NCI-H510A (cell line): Measurements from ENCODE around the gene CDH4.

Source experiments
- DNase-seq: peaks from one replicate; lab custom pipeline; 2025; lab: John Stamatoyannopoulos, UW

Gene CDH4

DNA sequence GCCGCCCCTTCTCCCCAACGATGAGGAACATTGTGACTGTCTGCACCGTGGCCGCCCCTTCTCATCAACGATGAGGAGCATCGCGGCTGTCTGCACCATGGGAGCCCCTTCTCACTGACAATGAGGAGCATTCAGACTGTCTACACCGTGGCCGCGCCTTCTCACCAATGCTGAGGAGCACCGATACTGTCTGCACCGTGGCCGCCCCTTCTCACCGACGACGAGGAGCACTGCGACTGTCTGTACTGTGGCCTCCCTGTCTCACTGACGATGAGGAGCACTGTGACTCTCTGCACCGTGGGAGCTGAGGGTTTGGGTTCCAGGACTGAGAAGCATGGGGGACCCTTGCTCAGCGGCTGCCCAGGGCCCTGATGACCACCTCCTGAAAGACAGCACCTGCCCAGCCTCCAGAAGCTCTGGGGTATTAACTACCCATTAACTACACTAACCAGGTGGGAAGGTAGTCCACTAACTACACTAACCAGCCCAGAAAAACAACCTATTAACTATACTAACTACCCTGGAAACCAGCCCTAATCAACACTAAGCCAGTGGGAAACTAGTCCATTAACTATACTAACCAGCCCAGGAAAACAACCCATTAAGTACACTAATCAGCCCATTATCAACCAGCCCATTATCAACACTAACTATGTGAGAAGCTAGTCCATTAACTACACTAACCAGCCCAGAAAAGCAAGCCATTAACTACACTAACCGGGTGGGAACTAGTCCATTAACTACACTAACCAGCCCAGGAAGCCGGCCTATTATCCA is 696.7 kb downstream of the CDH4 start:
- no peak for DNase-seq

DNA sequence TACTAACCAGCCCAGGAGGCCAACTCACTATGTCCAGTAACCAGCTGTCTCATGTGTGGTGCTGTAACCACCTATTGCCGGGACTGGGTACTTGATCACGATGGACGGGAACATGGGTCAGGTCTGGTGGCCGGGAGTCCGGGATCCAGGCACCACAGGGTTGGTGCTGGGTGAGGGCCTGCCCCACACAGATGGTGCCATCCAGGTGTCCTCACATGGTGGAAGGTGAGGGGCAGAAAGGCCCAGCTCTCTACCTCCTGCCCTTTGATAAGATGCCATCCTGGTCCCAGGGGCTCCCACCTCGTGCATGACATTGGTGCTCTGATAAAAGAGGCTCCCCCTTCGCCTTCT is 697.3 kb downstream of the CDH4 start:
- DNase-seq = no peak

DNA sequence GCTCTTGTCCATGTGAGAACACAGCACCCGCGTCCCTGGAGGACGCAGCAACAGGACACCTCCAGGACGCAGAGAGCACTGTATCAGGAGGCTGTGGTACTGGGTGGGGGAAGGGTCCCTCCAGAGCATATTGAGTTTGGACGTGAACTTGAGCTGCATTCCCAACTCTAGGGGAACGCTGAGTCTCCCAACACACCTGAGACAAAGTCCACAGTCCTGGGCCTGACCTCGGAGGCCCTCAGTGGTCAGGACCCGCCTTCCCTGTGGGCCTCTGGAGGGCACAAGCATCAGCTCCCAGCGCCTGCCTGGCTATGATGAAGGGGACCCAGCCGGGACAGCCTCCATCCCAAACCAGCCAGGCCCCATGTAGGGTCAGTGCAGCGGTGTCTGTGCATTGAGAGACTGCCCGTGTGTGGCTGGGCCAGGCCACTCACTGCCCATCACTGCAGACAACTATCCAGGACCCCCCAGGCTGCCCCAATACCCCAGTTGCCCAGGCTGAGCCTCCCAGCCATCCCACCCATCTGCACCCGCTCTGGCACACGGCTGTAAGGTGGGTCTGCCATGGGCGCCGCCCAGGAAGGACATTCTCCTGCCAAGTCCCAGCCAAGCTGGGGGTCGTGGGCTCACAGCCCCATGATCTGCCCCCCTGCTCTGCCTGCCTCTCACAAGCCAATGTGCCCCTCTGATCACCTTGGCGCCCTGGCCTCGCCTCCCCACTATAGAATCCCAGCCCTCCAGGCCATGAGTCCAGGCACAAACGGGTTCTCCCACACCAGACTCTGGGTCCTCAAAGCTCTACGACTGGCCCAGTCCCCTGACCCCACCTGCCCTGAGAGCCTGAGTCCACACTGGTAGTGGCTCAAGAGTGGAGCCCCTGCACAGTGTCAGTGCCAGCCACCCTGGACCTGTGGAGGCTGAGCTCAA is 697.9 kb downstream of the CDH4 start:
- DNase-seq = no peak

DNA sequence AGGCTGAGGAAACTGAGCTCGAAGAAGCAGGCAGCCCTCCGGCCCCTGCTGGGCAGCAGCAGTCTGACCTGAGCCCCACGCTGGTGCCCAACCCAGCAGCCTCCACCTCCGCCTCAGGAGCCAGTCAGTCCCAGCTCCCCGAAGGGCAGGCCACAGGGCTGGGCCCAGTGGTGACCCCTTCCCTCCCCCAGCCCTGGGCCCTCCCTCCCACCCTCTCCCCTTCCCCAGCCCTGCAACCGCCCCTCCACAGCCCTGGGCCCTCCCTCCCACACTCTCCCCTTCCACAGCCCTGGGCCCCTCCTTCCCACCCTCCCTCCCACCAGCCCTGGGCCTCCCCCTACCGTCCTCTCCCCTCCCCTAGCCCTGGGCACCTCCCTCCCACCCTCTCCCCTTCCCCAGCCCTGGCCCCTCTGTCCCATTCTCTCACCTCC is 698.6 kb downstream of the CDH4 start:
- no peak for DNase-seq

DNA sequence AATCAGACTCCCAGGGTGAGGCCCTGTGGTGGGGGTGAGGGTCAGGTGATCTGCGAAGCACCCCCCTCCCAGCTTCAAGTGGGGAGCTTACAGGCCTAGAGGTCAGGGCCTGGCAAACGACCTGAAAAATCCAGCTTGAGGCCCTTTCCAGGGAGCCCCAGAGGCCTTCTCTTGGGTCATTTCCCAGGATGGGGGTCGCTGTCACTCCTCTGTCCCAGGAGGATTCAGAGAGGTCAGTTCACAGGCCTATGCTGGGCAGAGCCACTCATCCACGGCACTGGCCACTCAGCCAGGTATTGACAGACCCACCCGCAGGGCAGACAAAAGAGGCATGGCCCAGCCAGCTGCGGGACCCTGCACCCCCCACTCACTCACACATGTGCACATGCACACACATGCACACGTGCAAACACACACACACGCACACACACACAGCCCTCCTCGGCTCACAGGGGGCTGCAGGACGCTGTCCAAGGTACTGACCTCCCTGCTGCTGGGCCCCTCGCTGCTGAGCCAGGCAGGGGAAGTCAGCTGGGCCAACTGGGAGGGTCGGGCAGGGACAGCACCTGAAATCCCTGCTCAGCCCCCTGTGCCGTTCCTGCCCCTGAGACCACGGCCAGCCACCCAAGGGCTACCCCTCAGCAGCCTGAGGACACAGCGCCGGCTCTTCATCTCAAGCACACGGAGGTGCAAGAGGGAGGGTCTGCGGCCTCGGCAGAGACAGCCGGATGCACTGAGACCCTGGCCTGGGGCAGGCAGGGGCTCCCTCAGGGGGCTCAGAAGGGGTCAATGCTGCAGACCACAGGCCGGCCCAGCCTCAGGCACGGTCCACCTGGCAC is 699.9 kb downstream of the CDH4 start:
- DNase-seq = no peak

DNA sequence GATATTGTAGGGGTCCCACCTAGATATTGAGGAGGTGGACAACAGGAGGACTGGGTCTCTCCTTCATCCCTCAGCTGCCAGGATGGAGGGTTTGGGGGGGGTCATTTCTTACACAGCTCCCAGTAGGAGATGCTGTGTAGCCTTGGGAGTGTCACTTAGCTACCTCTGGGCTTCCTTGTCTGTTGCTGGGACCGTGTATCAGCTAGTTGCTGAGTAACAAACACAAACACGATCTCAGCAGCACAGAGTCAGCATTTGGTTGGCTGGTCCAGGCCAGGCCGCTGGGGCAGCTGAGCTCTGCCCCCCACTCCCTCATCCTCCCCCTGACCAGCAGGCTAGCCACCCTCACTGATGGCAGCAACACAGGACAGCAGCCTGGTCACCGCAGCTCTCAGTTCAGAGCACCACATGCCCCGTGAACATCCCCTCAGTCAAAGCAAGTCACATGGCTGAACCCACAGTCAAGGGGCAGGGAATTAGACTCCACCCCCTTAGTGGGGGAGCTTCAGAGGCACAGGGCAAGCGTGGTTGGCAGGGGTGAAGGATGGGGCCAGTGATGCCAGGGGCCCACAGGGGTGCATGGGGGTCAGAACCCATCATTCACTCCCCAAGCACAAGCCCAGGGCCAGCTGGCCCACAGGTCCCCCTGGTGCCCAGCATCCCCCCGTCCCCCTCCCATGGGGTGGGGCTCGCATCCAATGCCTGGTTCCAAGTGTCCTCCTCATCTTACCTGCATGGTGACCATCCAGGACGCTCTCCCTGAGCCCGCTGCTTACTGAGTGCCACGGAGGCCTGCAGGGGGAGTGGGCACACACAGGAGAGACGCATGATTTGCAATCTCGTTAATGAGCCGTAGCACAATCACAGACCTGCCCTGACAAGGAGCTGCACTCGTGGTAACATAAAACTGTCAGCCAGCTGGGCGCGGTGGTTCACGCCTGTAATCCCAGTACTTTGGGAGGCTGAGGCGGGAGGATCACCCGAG is 701.3 kb downstream of the CDH4 start:
- no peak for DNase-seq

DNA sequence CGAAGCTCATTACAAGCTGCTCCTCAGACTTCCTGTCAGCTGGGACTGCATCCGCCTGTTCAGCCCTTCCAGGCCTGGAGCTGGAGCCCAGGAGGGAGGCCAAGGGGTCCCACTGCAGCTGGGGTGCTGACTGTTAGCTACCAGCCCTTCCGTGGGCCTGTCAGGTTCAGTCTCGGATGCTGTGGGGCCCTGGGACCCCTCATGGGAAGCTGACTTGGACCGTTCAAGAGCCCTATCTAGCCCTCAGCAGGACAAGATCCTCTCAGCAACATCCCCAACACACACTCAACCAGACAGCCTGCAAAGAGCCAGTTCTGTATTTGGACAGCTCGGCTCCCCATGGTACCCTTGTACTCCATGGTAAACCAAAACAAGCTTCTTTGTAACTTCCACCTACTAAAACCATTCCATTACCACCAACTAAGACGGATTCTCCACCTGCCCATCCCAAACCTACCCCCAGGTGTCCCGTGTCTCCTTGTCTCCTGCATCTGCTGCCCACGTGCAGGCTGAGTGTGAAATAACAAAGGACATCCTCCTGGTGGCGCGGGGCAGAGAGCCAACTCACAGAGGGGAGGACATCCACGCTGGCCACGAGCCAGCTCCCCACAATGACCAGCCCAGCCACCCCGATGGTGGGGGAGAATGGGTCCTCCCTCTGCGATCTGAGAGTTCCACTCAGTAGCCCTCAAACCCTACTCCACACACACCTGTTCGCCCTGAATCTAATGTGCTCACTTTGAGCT is 702.4 kb downstream of the CDH4 start:
- no peak for DNase-seq

DNA sequence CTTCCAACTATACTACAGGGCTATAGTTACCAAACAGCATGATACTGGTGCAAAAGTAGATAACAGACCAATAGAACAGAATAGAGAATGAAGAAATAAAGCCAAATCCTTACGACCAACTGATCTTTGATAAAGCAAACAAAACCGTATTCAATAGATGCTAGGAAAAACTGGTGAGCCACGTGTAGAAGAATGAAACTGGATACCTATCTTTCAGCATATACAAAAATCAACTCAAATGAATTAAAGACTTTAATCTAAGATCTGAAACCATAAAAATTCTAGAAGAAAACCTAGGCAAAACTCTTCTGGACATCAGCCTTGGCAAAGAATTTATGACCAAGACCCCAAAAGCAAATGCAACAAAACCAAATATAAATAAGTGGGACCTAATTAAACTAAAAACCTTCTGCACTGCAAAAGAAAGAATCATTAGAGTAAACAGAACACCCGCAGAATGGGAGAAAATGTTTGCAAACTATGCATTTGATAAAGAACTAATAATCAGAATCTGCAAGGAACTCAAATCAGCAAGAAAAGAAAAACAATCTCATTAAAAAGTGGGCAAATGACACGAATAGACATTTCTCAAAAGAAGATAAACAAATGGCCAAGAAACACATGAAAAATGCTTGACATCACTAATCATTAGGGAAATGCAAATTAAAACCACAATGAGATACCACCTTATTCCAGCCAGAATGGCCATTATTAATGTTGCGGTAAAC is 703.8 kb downstream of the CDH4 start:
- no peak for DNase-seq

DNA sequence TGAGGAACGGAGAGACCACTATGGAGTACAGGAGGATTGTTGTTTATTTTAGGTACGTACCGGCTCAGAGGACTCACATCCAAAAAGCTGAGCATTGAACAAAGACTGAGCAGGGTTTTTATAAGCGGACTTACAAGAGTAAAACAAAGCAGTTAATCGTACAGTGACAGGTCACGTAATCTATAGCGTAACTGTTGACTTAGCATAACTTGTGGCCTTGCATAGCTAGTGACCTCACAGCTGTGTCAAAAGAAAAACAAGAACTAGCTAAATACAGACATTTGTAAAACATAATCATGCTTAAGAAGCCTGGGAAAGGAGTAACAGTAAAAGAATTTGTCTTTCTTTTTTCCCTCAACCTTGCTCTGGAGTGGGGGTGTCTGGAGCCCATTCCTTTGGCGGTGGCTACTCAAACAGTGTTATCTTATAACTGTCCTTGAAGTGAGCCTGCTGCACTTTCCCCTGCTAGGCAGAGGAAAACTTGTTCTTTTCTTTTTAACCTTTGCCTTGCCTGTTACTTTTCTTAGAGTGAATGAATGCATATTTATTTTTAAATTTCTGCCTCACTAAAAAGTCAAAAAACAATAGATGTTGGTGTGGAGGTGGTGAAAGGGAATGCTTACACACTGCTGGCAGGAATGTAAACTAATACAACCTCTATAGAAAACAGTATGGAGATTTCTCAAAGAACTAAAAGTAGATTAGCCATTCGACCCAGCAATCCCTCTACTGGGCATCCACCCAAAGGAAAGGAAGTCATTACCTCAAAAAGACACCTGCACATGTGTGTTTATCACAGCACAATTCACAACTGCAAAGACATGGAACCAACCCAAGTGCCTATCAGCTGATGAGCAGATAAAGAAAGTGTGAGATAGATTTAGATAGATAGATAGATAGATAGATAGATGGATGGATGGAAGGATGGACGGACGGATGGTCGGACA is 704.6 kb downstream of the CDH4 start:
- DNase-seq = no peak

DNA sequence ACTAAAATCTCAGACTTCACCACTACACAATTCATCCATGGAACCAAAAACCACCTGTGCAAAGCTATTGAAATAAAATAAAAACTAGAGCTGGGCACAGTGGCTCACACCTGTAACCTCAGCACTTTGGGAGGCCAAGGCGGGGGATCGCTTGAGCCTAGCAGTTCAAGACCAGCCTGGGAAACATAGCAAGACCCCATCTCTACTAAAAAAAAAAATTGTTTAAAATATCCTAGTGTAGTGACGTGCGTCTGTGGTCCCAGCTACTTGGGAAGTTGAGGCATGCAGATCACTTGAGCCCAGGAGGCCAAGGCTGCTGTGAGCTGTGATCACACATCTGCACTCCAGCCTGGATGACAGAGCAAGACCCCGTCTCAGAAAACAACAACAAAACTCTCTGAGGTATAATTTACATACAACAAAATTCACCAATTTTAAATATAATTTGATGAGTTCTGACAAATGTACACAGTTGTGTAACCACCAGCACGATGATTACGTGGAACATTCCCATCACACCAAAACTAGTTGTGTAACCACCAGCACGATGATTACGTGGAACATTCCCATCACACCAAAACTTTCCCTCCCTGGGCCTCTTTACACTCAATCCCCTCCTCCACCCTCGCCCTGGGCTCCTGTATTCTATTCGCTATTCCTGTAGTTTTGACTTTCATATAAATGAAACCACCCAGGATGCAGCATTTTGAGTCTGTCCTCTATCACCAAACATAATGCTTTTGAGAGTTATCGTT is 706.1 kb downstream of the CDH4 start:
- no peak for DNase-seq

DNA sequence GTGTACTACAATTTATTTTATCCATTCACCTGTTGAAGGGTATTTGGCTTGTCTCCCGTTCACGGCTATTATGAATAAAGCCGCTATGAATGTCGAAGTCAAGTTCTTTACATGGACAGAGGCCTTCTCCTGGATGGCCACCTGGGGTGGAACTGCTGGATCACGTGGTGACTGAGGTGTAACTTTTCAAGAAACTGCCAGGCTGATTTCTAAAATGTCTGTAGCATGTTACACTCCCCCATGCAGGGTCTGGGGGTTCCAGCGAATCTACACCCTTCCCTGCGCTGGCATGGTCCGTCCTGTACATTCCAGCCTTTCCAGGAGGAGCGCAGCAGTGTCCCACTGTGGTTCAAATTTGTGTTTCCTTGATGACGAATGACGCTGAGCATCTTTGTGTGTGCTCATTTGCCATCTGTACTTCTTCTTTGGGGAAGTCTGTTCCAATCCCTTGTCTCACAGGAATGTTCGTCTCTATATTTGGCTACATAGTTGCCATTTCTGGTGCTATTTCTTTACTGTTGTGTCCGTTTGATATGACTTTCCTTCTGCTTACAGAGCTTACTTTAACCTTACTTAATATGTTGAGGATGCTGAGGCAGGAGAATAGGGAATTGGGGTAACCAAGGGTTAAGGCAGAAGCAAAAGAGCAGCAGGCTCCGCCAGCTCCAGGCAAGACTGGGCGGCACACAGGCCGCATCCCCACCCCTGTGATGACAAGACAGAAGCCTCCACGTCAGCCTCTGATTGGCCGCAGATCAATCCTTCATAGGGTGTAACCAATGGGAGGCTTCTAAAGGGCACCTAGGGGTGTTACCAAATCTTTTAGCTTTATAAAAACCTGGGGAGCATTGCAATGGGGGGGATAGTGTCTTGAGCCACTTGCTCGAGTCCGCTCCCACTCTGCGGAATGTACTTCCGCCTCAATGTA is 707.0 kb downstream of the CDH4 start:
- DNase-seq = no peak

DNA sequence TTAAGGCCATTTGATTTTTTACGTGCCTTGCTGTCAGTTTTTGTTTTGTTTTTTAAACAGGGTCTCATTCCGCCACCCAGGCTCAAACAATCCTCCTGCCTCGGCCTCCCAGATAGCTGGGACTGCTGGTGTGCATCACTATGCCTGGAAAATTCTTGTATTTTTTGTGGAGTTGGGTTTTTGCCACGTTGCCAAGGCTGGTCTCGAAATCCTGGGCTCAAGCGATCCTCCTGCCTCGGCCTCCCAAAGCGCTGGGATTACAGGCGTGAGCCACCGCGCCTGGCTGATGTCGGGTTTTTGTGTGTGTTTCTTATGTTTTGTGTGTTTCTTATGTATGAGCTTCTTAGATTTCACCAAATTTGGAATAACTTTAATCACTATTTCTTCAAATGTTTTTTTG is 708.8 kb downstream of the CDH4 start:
- no peak for DNase-seq

DNA sequence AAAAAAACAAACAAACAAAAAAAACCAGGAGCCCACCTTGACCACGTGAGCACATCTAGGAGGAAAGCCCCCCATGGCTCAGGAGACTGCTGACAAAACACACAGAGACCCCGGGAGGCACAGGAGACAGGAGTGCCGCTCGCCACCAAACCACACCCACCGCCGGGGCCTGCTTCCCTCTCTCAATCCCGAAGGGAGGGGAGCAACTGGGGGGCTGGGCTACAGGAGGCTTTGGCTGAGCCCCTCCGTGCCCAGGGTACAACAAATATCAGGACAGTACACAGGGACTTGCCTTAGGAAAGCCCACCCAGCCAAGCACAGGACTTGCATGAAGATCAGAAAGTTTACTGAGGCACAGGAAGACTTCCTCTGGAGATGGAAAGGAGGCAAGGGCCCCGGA is 711.1 kb downstream of the CDH4 start:
- DNase-seq = no peak

DNA sequence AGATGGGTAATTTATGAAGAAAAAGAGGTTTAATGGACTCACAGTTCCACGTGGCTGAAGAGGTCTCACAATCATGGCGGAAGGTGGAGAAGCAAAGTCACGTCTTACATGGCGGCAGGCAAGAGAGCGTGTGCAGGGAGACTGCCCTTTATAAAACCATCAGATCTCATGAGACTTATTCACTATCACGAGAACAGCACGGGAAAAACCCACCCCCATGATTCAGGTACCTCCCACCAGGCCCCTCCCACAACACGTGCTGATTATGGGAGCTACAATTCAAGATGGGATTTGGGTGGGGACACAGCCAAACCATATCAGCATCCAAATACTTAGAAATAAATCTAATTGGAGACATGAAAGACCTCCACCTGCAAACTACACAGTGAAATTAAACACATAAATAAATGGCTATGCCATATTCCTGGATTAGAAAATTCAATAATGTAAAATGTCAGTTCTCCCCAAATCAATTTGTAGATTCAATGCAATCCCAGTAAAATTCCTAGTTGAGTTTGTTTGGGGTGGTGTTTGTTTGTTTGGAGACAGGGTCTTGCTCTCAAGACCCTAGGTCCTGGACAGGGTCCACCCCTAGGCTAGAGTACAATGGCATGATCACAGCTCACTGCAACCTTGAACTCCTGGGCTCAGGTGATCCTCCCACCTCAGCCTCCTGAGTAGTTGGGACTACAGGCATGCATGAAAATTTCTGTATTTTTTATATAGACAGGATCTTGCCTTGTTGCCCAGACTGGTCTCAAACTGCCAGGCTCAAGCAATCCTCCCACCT is 712.0 kb downstream of the CDH4 start:
- DNase-seq = no peak

DNA sequence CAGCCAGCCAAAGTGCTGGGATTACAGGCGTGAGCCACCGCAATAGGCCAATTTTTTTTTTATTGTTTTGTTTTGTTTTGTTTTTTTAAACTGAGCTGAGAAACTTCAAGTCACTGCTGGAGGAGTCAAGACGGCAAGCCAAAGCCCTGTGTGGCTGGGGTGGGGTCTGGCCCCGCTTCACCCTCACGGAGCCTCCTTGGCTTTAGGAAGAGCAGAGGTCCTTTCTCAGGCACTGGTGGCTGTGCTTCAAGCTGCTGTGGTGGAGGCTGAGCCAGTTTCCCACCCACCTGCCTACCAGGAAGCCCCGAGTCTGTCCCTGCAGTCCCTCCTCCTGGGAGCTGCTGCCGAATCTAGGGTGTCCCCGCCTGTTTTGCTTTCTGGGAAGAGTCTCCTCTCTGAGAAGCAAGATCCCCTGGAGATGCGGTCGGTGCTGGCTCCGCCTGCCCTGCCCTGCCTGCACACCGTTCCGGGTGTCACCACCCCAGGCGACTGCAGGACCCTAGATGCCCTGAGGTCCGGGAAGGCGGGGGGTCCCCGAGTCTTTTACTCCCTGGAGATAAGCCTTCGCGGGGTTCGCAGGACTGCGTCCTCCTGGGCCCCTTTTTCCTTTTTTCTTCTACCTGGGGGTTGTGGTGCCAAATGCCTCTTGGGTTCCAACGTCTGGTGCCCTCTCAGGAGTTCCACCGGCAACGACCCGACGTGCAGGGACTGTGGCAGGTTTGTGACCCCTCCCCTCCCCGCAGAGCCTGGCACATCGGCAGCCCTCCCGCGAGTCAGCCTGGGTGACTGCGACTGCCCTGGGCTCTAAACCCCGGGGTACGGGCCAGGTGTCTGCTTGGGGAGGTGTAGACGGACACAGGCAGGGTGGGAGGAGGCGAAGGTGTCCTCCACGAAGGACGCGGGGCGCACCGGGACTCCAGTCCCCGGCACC is 712.9 kb downstream of the CDH4 start:
- no peak for DNase-seq
